Gastrocnemius medialis (tissue), 4 donors: ENCODE measurements around the gene KCTD15.

Experiments
- POLR2A ChIP-seq, 2 donors: fragments of 450-650 bp; IDR thresholded peaks; one replicate each; pipeline ENCODE4 v1.6.1; 2017; ENCODE audit warnings: antibody characterized with exemption in 2 of 2, mild to moderate bottlenecking in 2 of 2, moderate library complexity in 2 of 2
- TF ChIP-seq, protein P1 (sequence below), 5 experiments: fragments of 450-650 bp in 3 of 5; fragments of 200-600 bp in 2 of 5; sonication (generic) in 2 of 5; IDR thresholded peaks in 4 of 5; conservative IDR thresholded peaks in 1 of 5; 1 replicate in 4 of 5; 2 replicates in 1 of 5; pipeline ENCODE4 v1.5.1; 2016 to 2019; ENCODE audit warnings: antibody characterized with exemption in 5 of 5, mild to moderate bottlenecking in 3 of 5, moderate library complexity in 3 of 5

DNA sequence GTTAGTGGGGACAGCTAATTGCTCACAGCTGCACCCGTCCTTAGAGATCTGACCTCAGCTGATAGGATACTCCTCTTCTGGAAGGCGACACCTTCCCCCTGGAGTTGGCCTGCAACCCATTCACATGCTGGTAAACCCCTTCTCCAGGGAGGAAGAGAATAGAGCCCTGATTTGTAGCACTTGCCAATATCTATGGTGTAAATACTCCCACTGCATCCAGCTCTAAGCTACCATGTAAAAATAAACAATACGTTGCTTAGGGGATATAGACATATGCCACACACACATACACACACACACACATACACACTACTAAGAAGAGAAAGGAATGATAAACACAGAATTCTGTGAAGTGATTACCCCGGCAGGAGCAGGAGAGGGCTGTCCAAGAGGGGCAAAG lies 49.4 kb upstream of the KCTD15 start:
- TF ChIP-seq, protein P1, sequence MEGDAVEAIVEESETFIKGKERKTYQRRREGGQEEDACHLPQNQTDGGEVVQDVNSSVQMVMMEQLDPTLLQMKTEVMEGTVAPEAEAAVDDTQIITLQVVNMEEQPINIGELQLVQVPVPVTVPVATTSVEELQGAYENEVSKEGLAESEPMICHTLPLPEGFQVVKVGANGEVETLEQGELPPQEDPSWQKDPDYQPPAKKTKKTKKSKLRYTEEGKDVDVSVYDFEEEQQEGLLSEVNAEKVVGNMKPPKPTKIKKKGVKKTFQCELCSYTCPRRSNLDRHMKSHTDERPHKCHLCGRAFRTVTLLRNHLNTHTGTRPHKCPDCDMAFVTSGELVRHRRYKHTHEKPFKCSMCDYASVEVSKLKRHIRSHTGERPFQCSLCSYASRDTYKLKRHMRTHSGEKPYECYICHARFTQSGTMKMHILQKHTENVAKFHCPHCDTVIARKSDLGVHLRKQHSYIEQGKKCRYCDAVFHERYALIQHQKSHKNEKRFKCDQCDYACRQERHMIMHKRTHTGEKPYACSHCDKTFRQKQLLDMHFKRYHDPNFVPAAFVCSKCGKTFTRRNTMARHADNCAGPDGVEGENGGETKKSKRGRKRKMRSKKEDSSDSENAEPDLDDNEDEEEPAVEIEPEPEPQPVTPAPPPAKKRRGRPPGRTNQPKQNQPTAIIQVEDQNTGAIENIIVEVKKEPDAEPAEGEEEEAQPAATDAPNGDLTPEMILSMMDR (IDR thresholded peaks at IDR 0.05 in 4 of 5, conservative IDR thresholded peaks at IDR 0.05 in 1 of 5) = no peak
- no peak for TF ChIP-seq POLR2A (IDR thresholded peaks at IDR 0.05)
